ENCODE data around the gene FXYD5. TPM values are rescaled to one million over a fixed set of nuclear protein-coding genes. Genes with fewer than 3 reads are reported as not detected.

Gene FXYD5
- total RNA-seq, 1 experiment from 2014 or later: 123 TPM

DNA sequence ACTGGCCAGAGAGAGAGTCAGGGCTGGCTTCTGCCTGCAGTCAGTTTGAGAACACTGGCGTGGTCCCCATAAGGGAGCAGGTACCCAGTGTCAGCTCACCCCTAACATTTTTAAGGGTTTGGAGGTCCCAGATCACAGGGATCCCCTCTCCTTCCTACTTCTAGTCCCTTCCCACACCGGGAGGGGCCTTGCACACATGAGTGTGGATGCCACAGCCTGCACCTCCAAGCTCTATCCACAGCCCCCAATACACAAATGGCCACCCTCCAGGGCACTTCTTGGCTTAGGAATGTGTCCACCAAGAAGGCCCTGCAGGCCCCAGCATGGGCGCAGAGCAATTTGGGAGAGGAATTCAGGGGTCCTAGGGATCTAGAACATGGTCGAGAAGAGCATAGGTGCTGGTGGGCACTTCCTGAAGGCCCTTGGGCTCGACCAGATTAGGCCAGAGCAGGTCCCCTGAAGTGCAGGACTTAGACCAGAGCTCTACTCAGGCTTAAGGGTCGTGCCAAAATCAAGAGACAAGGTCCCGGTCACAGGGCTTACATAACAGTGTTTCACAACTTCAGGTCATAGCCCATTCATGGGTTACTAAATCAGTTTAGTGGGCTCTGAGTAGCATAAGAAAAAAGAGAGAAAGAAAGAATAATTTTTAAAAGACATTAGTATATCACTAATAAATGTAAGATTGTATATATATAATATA is 16.0 kb downstream of the FXYD5 start:
- H3K4me3 ChIP-seq (replicated peaks in 1 of 2; ENCODE audit: low read depth in 1 of 2, low read length in 2 of 2): no peak overlapping the region
- no peaks in the 10 kb centered on the region for H3K9me2 ChIP-seq (ENCODE audit: insufficient read depth)
- no peak overlapping the region for H3K4me2 ChIP-seq (ENCODE audit: low read length)
- no peak overlapping the region for H2AFZ ChIP-seq (ENCODE audit: low read depth, low read length, poor library complexity, severe bottlenecking)
- H3K9me3 ChIP-seq (ENCODE audit: control insufficient read depth in 1 of 2, insufficient read depth in 1 of 2, low read depth in 1 of 2, low read length in 2 of 2): no peaks in the 10 kb centered on the region
- ATAC-seq (no peak), DNase-seq (ENCODE audit: low read depth, low spot score) (no peak)
- peaks cover 0 to 11% of the 10 kb centered on the region in 2 experiments; a peak in 2 of 4 replicates for H3K36me3 ChIP-seq (ENCODE audit: control insufficient read depth in 1 of 2, insufficient read depth in 2 of 2, low read length in 2 of 2)
- peaks cover 12 to 44% of the 10 kb centered on the region in 2 experiments; a peak in 3 of 4 replicates for H3K4me1 ChIP-seq (ENCODE audit: control insufficient read depth in 1 of 2, insufficient read depth in 2 of 2, low read length in 2 of 2)
- H4K20me1 ChIP-seq (ENCODE audit: insufficient read depth): no peaks in the 10 kb centered on the region
- H3K9ac ChIP-seq (ENCODE audit: low read length): no peak overlapping the region
- H3K27ac ChIP-seq (ENCODE audit: low read depth, low read length): no peak overlapping the region
- BruUV-seq (replicated peaks): no TSS peak
- H3K27me3 ChIP-seq (ENCODE audit: insufficient read depth, low read length): no peaks in the 10 kb centered on the region
- CTCF ChIA-PET: interaction anchor here (1.6 kb wide), 1 partner anchor 29 kb away, joined by 4 read pairs; no protein-coding TSS in a partner anchor
- H3K79me2 ChIP-seq (ENCODE audit: insufficient read depth, low read length): no peaks in the 10 kb centered on the region
- RAD21 ChIA-PET (ENCODE audit: low non-redundant PET in 1 of 2, low total read pairs in 2 of 2, uncharacterized antibody in 2 of 2, unreplicated experiment in 2 of 2): no interaction called here
- POLR2A ChIA-PET: interaction anchor here (0.6 kb wide), 1 partner anchor 32 kb away, joined by 8 read pairs; no protein-coding TSS in a partner anchor
- intact Hi-C loops (cut with micrococcal nuclease): no loop called here
- no peak for TF ChIP-seq RAD21 (IDR thresholded peaks at IDR 0.05; ENCODE audit: low read depth)
- TF ChIP-seq POLR2AphosphoS5 (IDR thresholded peaks at IDR 0.05; ENCODE audit: low read depth, low read length): peak; percentile 57; the same call in 1 of the 2 replicates

DNA sequence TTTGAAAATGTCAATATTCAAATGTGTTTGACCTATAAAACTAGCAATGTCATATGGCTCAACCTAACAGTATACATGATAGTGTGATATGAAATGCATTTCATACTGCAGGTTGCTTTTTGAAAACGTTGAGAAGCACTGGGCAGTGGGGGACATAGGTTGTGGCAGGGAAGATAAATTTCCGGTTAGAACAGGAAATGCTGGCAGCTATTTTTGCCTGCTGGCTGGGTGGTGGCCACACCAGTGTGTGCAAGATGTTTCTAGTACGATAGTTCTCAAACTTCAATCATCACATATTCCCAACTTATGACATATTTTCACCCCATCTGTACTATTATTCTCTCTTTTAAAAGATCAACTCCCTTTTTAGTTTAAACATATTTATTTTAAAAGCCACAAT is 17.2 kb downstream of the FXYD5 start:
- no peak overlapping the region for H2AFZ ChIP-seq (ENCODE audit: low read depth, low read length, poor library complexity, severe bottlenecking)
- H3K36me3 ChIP-seq (ENCODE audit: control insufficient read depth in 1 of 2, insufficient read depth in 2 of 2, low read length in 2 of 2): peaks cover 0 to 4% of the 10 kb centered on the region in 2 experiments; a peak in 1 of 4 replicates
- BruUV-seq (replicated peaks): TSS peak; percentile 34
- H3K4me2 ChIP-seq (ENCODE audit: low read length): no peak overlapping the region
- ChIA-PET CTCF (interaction anchor here (0.9 to 1.6 kb wide), 2 partner anchors 18 to 31 kb away, joined by 3 to 4 read pairs; partner anchors contain the start of gene FXYD5), POLR2A (no interaction called here), RAD21 (ENCODE audit: low non-redundant PET in 1 of 2, low total read pairs in 2 of 2, uncharacterized antibody in 2 of 2, unreplicated experiment in 2 of 2) (no interaction called here)
- no peak overlapping the region for H3K4me3 ChIP-seq (replicated peaks in 1 of 2; ENCODE audit: low read depth in 1 of 2, low read length in 2 of 2)
- H3K27ac ChIP-seq (ENCODE audit: low read depth, low read length): no peak overlapping the region
- DNase-seq (ENCODE audit: low read depth, low spot score) (no peak), ATAC-seq (no peak)
- no peaks in the 10 kb centered on the region for H3K79me2 ChIP-seq (ENCODE audit: insufficient read depth, low read length)
- intact Hi-C loops (cut with micrococcal nuclease): no loop called here
- no peaks in the 10 kb centered on the region for H3K27me3 ChIP-seq (ENCODE audit: insufficient read depth, low read length)
- no peaks in the 10 kb centered on the region for H3K9me2 ChIP-seq (ENCODE audit: insufficient read depth)
- no peaks in the 10 kb centered on the region for H3K9me3 ChIP-seq (ENCODE audit: control insufficient read depth in 1 of 2, insufficient read depth in 1 of 2, low read depth in 1 of 2, low read length in 2 of 2)
- no peaks in the 10 kb centered on the region for H4K20me1 ChIP-seq (ENCODE audit: insufficient read depth)
- no peak overlapping the region for H3K9ac ChIP-seq (ENCODE audit: low read length)
- H3K4me1 ChIP-seq (ENCODE audit: control insufficient read depth in 1 of 2, insufficient read depth in 2 of 2, low read length in 2 of 2): peaks cover 14 to 41% of the 10 kb centered on the region in 2 experiments; a peak in 3 of 4 replicates
- TF ChIP-seq ZNF274 (IDR thresholded peaks at IDR 0.05; ENCODE audit: low read depth, low read length) (no peak), SRF (IDR thresholded peaks at IDR 0.05; ENCODE audit: low read depth) (no peak), CBX3 (IDR thresholded peaks at IDR 0.05; ENCODE audit: low read depth) (no peak), CEBPB (IDR thresholded peaks at IDR 0.05; ENCODE audit: low read depth) (no peak), SP1 (IDR thresholded peaks at IDR 0.05; ENCODE audit: low read depth) (no peak), EZH2 (IDR thresholded peaks at IDR 0.05) (no peak), SIN3A (IDR thresholded peaks at IDR 0.05; ENCODE audit: low read depth) (no peak), POLR2AphosphoS5 (IDR thresholded peaks at IDR 0.05; ENCODE audit: low read depth, low read length) (no peak), EZH2phosphoT487 (IDR thresholded peaks at IDR 0.05; ENCODE audit: borderline replicate concordance) (no peak), TCF7L2 (IDR thresholded peaks at IDR 0.05; ENCODE audit: borderline replicate concordance, extremely low read depth, insufficient read depth, insufficient read length) (no peak)
- TF ChIP-seq, protein P1, sequence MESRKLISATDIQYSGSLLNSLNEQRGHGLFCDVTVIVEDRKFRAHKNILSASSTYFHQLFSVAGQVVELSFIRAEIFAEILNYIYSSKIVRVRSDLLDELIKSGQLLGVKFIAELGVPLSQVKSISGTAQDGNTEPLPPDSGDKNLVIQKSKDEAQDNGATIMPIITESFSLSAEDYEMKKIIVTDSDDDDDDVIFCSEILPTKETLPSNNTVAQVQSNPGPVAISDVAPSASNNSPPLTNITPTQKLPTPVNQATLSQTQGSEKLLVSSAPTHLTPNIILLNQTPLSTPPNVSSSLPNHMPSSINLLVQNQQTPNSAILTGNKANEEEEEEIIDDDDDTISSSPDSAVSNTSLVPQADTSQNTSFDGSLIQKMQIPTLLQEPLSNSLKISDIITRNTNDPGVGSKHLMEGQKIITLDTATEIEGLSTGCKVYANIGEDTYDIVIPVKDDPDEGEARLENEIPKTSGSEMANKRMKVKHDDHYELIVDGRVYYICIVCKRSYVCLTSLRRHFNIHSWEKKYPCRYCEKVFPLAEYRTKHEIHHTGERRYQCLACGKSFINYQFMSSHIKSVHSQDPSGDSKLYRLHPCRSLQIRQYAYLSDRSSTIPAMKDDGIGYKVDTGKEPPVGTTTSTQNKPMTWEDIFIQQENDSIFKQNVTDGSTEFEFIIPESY (IDR thresholded peaks at IDR 0.05; ENCODE audit: extremely low read depth, insufficient replicate concordance, low read length): no peak
- TF ChIP-seq, protein P2, sequence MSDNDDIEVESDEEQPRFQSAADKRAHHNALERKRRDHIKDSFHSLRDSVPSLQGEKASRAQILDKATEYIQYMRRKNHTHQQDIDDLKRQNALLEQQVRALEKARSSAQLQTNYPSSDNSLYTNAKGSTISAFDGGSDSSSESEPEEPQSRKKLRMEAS (IDR thresholded peaks at IDR 0.05): no peak
- TF ChIP-seq, protein P3, sequence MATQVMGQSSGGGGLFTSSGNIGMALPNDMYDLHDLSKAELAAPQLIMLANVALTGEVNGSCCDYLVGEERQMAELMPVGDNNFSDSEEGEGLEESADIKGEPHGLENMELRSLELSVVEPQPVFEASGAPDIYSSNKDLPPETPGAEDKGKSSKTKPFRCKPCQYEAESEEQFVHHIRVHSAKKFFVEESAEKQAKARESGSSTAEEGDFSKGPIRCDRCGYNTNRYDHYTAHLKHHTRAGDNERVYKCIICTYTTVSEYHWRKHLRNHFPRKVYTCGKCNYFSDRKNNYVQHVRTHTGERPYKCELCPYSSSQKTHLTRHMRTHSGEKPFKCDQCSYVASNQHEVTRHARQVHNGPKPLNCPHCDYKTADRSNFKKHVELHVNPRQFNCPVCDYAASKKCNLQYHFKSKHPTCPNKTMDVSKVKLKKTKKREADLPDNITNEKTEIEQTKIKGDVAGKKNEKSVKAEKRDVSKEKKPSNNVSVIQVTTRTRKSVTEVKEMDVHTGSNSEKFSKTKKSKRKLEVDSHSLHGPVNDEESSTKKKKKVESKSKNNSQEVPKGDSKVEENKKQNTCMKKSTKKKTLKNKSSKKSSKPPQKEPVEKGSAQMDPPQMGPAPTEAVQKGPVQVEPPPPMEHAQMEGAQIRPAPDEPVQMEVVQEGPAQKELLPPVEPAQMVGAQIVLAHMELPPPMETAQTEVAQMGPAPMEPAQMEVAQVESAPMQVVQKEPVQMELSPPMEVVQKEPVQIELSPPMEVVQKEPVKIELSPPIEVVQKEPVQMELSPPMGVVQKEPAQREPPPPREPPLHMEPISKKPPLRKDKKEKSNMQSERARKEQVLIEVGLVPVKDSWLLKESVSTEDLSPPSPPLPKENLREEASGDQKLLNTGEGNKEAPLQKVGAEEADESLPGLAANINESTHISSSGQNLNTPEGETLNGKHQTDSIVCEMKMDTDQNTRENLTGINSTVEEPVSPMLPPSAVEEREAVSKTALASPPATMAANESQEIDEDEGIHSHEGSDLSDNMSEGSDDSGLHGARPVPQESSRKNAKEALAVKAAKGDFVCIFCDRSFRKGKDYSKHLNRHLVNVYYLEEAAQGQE (IDR thresholded peaks at IDR 0.05; ENCODE audit: low read depth): no peak
